ENCODE results near the gene CRADD.

GRCh38 chr12:93723568-93723930, 46.4 kb downstream of the CRADD start:
- TF ChIP-seq CTCF (IDR thresholded peaks at IDR 0.05) = no peak
- TF ChIP-seq POLR2A (IDR thresholded peaks at IDR 0.05) = no peak
